SK-N-SH (cell line): Measurements from ENCODE around the gene TPRKB.

Experiments used
- CTCF ChIP-seq: fragments of 200-600 bp; sonication (generic); IDR thresholded peaks from 2 replicates; pipeline ENCODE4 v1.6.1; 2017; ENCODE audit warnings: antibody characterized with exemption, mild to moderate bottlenecking, moderate library complexity
- EP300 ChIP-seq, 2 experiments: IDR thresholded peaks; 2 replicates each; pipeline versions ENCODE4 v1.4.0 to v1.6.1; 2012; ENCODE audit warnings: borderline replicate concordance in 1 of 2, low read depth in 1 of 2, low read length in 1 of 2
- EZH2phosphoT487 ChIP-seq: fragments of 200-600 bp; sonication (generic); IDR thresholded peaks from 2 replicates; pipeline ENCODE4 v1.6.1; 2017; ENCODE audit warnings: low read depth, mixed run types, mild to moderate bottlenecking, antibody characterized with exemption, moderate library complexity, borderline replicate concordance
- JUND ChIP-seq: IDR thresholded peaks from 2 replicates; pipeline ENCODE4 v1.4.0; 2012
- MAX ChIP-seq: IDR thresholded peaks from 2 replicates; pipeline ENCODE4 v1.4.0; 2012; ENCODE audit warnings: low read depth
- POLR2AphosphoS5 ChIP-seq: IDR thresholded peaks from 2 replicates; pipeline ENCODE4 v1.6.1; 2012; ENCODE audit warnings: low read depth, low read length
- RAD21 ChIP-seq: IDR thresholded peaks from 2 replicates; pipeline ENCODE4 v1.6.1; 2012; ENCODE audit warnings: mild to moderate bottlenecking, low read length
- TAF1 ChIP-seq: IDR thresholded peaks from 2 replicates; pipeline ENCODE4 v1.6.1; 2012; ENCODE audit warnings: low read depth, mild to moderate bottlenecking, low read length, moderate library complexity, borderline replicate concordance
- YY1 ChIP-seq: IDR thresholded peaks from 2 replicates; pipeline ENCODE4 v1.4.0; 2012; ENCODE audit warnings: low read depth, mild to moderate bottlenecking
- ZBTB33 ChIP-seq: IDR thresholded peaks from 2 replicates; pipeline ENCODE4 v1.4.0; 2012; ENCODE audit warnings: low read depth, borderline replicate concordance

GRCh38 chr2:73685764-73686438, 51.2 kb downstream of the TPRKB start:
- TF ChIP-seq EZH2phosphoT487 (no peak), CTCF (no peak), MAX (no peak), RAD21 (no peak), POLR2AphosphoS5 (no peak), JUND (no peak), EP300 (IDR thresholded peaks at IDR 0.05; ENCODE audit: borderline replicate concordance in 1 of 2, low read depth in 1 of 2, low read length in 1 of 2) (no peak), YY1 (no peak), ZBTB33 (no peak), TAF1 (no peak)
